Mesodermal cell (in vitro differentiated cells): ENCODE data around the gene ZNHIT2.

Experiments
- H3K27ac ChIP-seq: 2 replicates; pipeline ENCODE4 v1.7.0; 2013; ENCODE audit warnings: mild to moderate bottlenecking, low read depth, low read length, moderate library complexity; ENCODE audit not compliant: severe bottlenecking
- H3K36me3 ChIP-seq: 2 replicates; pipeline ENCODE4 v1.7.1; 2013; ENCODE audit warnings: mild to moderate bottlenecking, low read length, moderate library complexity; ENCODE audit not compliant: control insufficient read depth, insufficient read depth
- H3K4me1 ChIP-seq: one replicate; pipeline ENCODE4 v1.7.1; 2013; ENCODE audit warnings: mild to moderate bottlenecking, low read length; ENCODE audit not compliant: insufficient read depth, control insufficient read depth, poor library complexity, severe bottlenecking
- H3K4me3 ChIP-seq: 2 replicates; pipeline ENCODE4 v1.7.0; 2013; ENCODE audit warnings: low read length, control low read depth, mild to moderate bottlenecking; ENCODE audit not compliant: insufficient read depth, poor library complexity, severe bottlenecking; ENCODE audit errors: extremely low read depth
- H3K9me3 ChIP-seq: 2 replicates; pipeline ENCODE4 v1.7.1; 2013; ENCODE audit warnings: mild to moderate bottlenecking, low read length, moderate library complexity; ENCODE audit not compliant: control insufficient read depth
- WGBS, 2 experiments: methylation state at CpG; one replicate each; pipeline ENCODE4 v1.1.5; 2013; ENCODE audit warnings: missing lambda C conversion rate in 2 of 2; ENCODE audit not compliant: insufficient coverage in 2 of 2; 5-methylcytosine and 5-hydroxymethylcytosine counted together

Gene ZNHIT2

GRCh38 chr11:65096926-65097325 lies 20.6 kb downstream of the ZNHIT2 start:
- H3K9me3 ChIP-seq: no peaks in the 10 kb centered on the region
- H3K27ac ChIP-seq: no peak overlapping the region
- peaks cover 4% of the 10 kb centered on the region for H3K4me1 ChIP-seq
- peaks cover 20% of the 10 kb centered on the region for H3K36me3 ChIP-seq
- peak overlapping the region; percentile 79 for H3K4me3 ChIP-seq
- WGBS, 2 experiments: 68 to 75% methylated on average over 6 to 7 of the region's 8 CpGs

DNA sequence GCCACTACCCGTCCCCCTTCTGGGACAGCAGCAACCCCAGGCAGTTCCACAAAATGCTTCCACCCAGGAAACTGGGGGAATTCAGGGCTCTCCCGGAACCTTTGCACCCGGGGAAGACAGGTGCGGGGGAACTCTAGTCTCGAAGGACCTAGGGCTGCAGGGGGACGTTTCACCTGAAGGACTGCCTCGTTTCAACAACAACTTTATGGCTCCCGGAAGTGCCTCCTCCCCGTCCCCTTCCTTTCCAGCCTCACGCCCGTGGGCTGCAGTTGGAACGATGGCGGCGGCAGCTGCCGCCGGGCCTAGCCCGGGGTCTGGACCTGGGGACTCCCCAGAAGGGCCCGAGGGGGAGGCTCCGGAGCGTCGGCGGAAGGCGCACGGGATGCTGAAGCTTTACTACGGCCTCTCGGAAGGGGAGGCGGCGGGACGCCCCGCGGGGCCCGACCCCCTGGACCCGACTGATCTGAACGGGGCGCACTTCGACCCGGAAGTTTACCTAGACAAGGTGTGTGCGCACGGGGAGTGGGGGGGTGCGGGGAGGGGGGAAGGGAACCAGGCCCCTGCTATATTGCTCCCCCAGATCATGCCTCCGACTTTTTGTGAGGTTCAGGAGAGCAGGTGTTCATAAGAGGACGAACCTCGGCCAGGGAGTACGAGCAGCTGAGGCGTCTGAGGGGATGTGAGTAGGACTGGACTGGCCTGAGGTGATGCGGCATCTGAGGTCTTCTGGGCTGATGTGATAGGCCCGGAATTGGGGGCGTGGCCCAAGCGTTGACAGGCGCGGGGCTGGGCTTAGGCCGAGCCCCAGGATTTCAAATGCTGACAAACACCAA lies 21.3 kb downstream of the ZNHIT2 start, which contains the start of gene VPS51:
TSS of gene VPS51 (plus strand) at position 241 of the 833 bp plus-strand sequence. CDS start at position 278, 37 bp downstream.
- H3K9me3 ChIP-seq: no peaks in the 10 kb centered on the region
- H3K36me3 ChIP-seq: peaks cover 20% of the 10 kb centered on the region
- H3K27ac ChIP-seq: peak within 1 kb of the TSS; percentile 73
- H3K4me3 ChIP-seq: peak within 1 kb of the TSS; percentile 79
- H3K4me1 ChIP-seq: peaks cover 4% of the 10 kb centered on the region
- WGBS, 2 experiments: 0 to 1% methylated on average over 41 to 42 of the region's 52 CpGs

DNA sequence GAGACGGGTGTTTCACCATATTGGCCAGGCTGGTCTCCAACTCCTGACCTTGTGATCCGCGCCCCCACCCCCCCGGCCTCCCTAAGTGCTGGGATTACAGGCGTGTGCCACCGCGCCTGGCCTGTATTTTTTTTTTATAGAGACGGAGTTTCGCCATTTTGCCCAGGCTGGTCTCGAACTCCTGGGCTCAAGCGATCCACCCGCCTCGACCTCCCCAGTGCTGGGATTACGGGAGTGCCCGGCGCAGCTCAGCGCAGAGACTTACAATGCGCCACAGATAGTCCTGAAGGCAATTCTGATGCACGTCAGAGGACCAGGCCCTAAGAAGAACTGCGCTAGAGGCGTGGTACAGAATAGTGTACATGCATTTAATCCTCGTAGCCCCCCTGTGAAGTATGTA lies 22.1 kb downstream of the ZNHIT2 start:
- H3K4me3 ChIP-seq: peak overlapping the region; percentile 79
- no peaks in the 10 kb centered on the region for H3K9me3 ChIP-seq
- H3K4me1 ChIP-seq: peaks cover 4% of the 10 kb centered on the region
- 90% methylated on average over 19 to 22 of the region's 22 CpGs for WGBS, 2 experiments
- no peak overlapping the region for H3K27ac ChIP-seq
- peaks cover 16% of the 10 kb centered on the region for H3K36me3 ChIP-seq

- H3K27ac ChIP-seq: no peak overlapping the region
- no peak overlapping the region for H3K4me3 ChIP-seq
- WGBS, 2 experiments: 100% methylated on average over 3 of the region's 4 CpGs
- H3K36me3 ChIP-seq: peaks cover 41% of the 10 kb centered on the region
- no peaks in the 10 kb centered on the region for H3K4me1 ChIP-seq
- no peaks in the 10 kb centered on the region for H3K9me3 ChIP-seq
Observed at GRCh38 chr11:65090628-65091027, 26.9 kb downstream of the ZNHIT2 start.

DNA sequence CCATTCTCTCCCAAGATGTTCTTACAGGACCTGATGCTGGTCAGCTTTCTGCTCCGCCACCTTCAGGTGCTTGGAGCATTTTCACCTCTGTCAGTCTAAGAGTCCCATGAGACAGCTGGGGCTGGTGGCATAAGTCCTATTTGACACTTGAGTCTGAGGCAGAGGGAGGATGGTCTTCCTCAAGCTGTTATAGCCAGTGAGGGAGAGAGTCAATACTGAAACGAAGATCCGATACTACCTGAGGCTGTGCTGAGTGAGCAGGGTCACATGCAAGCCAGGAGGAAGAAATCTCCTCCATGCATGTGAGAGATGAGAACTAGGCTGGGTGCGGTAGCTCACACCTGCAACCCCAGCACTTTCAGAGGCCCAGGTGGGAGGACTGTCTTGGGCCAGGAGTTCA lies 27.9 kb downstream of the ZNHIT2 start:
- 93 to 100% methylated on average over 2 to 3 of the region's 4 CpGs for WGBS, 2 experiments
- H3K4me3 ChIP-seq: no peak overlapping the region
- no peaks in the 10 kb centered on the region for H3K9me3 ChIP-seq
- H3K4me1 ChIP-seq: peaks cover 7% of the 10 kb centered on the region
- H3K36me3 ChIP-seq: peaks cover 48% of the 10 kb centered on the region
- no peak overlapping the region for H3K27ac ChIP-seq

GRCh38 chr11:65087827-65088226 lies 29.7 kb downstream of the ZNHIT2 start:
- Histone ChIP-seq H3K27ac (no peak overlapping the region), H3K4me3 (no peak overlapping the region), H3K9me3 (no peaks in the 10 kb centered on the region), H3K4me1 (peaks cover 13% of the 10 kb centered on the region), H3K36me3 (peaks cover 48% of the 10 kb centered on the region)
- 95 to 99% methylated on average over 8 to 10 of the region's 15 CpGs for WGBS, 2 experiments

DNA sequence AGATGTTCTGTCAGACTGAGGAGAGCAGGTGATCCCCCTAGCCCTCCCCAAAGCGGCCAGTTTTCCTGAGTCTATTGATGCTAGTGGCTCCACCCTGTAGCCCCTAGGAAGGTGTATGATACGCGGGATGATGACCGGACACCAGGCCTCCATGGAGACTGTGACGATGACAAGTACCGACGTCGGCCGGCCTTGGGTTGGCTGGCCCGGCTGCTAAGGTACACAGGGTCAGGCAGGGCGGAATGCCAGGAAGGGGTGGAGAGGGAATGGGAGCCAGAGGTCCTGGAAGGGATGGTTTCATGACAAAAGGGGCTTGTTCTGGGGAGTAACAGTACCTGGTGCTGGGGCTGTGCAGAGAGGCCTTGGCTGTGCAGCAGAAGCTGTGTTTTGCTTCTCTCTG lies 30.3 kb downstream of the ZNHIT2 start:
- H3K36me3 ChIP-seq: peaks cover 54% of the 10 kb centered on the region
- peaks cover 17% of the 10 kb centered on the region for H3K4me1 ChIP-seq
- no peak overlapping the region for H3K4me3 ChIP-seq
- no peaks in the 10 kb centered on the region for H3K9me3 ChIP-seq
- H3K27ac ChIP-seq: no peak overlapping the region
- WGBS, 2 experiments: 95 to 96% methylated on average over 11 of the region's 11 CpGs

GRCh38 chr11:65086809-65087208 lies 30.7 kb downstream of the ZNHIT2 start:
- Histone ChIP-seq H3K36me3 (peaks cover 58% of the 10 kb centered on the region), H3K9me3 (no peaks in the 10 kb centered on the region), H3K4me1 (peaks cover 17% of the 10 kb centered on the region), H3K27ac (no peak overlapping the region), H3K4me3 (no peak overlapping the region)
- 89 to 95% methylated on average over 5 to 6 of the region's 9 CpGs for WGBS, 2 experiments

- 97 to 100% methylated on average over 1 to 4 of the region's 4 CpGs for WGBS, 2 experiments
- H3K9me3 ChIP-seq: no peaks in the 10 kb centered on the region
- peak overlapping the region; percentile 85 for H3K4me3 ChIP-seq
- no peak overlapping the region for H3K27ac ChIP-seq
- peaks cover 72% of the 10 kb centered on the region for H3K36me3 ChIP-seq
- H3K4me1 ChIP-seq: peaks cover 17% of the 10 kb centered on the region
Observed at GRCh38 chr11:65085446-65085845, 32.1 kb downstream of the ZNHIT2 start.

- Histone ChIP-seq H3K4me1 (peaks cover 17% of the 10 kb centered on the region), H3K27ac (peak overlapping the region; percentile 98), H3K4me3 (peak overlapping the region; percentile 85), H3K9me3 (no peaks in the 10 kb centered on the region), H3K36me3 (peaks cover 75% of the 10 kb centered on the region)
- WGBS, 2 experiments: 55 to 57% methylated on average over 22 of the region's 23 CpGs
Observed at GRCh38 chr11:65084598-65085375, 32.7 kb downstream of the ZNHIT2 start.
